OCI-LY7 (cell line): ENCODE measurements around the gene CACTIN.

Experiments
- CTCF ChIP-seq: fragments of 200-600 bp; sonication (generic); conservative IDR thresholded peaks from 2 replicates; pipeline ENCODE4 v1.5.1; 2014; ENCODE audit warnings: mild to moderate bottlenecking, antibody characterized with exemption, low read length, moderate library complexity, mixed read lengths
- EZH2phosphoT487 ChIP-seq: fragments of 200-600 bp; sonication (generic); IDR thresholded peaks from 2 replicates; pipeline ENCODE4 v1.6.1; 2018; ENCODE audit warnings: low read depth, borderline replicate concordance, mild to moderate bottlenecking, mixed run types, antibody characterized with exemption, low read length, moderate library complexity, mixed read lengths

DNA sequence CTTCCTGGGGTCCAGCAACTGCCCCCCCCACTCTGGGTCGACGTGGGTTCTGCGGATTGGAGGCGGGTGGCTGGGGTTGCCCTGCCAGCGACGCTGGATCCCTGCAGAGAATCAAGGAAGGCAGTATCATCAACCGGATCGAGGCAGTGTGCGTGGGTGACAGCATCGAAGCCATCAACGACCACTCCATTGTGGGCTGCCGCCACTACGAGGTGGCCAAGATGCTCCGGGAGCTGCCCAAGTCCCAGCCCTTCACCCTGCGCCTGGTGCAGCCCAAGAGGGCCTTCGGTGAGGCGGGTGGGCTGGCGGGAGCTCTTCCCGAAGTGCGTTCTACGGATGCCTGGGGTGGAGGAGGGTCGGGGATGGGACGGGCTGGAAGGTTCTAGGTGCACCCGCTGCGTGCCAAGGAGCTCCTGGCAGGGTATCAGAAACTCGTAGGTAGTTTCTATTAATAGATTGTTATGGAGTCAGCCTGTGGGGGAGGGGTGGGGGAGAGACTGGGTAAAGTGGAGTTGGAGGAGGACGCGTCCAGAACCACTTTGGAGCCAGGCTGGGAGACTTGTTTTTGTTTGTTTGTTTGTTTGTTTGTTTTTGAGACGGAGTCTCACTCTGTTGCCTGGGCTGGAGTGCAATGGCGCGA, 39.8 kb downstream of the CACTIN start:
- TF ChIP-seq CTCF = no peak
- no peak for TF ChIP-seq EZH2phosphoT487
